ENCODE measurements around the gene PPP1R12A.

DNA sequence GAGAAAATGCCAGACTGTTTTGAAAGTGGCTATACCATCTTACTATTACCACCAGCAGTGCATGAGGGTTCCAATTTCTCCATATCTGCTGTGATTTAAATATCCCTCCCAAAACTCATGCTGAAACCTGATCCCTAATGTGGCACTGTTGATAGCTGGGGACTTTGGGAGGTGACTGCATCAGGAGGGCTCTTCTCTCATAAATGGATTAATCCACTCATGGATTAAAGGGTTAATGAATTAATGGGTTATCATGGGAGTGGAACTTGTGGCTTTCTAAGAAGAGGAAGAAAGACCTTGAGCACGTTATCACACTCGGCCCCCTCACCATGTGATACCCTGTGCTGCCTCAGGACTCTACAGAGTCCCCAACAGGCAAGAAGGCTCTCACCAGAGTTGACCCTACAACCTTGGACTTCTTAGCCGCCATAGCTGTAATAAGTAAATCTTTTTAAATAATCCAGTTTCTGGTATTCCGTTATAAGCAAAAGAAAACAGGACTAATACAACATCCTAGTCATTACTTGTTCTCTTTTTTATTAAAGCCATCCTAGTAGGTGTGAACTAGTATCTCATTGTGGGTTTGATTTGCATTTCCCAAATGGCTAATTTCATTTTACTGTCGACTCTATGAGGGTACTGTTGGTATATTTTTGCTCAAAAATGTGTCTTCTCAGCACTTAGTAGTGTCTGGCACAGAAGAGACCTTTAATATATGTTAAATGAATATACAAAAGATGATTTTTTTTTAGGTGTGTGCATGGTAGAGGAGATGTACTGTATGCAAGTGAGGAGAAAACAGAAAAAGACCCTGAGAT lies 14.3 kb downstream of the PPP1R12A start:
- TF ChIP-seq SP1 (IDR thresholded peaks at IDR 0.05): no peak
- no peak for TF ChIP-seq BHLHE40 (IDR thresholded peaks at IDR 0.05; ENCODE audit: borderline replicate concordance)
- TF ChIP-seq, protein P1, sequence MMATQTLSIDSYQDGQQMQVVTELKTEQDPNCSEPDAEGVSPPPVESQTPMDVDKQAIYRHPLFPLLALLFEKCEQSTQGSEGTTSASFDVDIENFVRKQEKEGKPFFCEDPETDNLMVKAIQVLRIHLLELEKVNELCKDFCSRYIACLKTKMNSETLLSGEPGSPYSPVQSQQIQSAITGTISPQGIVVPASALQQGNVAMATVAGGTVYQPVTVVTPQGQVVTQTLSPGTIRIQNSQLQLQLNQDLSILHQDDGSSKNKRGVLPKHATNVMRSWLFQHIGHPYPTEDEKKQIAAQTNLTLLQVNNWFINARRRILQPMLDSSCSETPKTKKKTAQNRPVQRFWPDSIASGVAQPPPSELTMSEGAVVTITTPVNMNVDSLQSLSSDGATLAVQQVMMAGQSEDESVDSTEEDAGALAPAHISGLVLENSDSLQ (IDR thresholded peaks at IDR 0.05): no peak
- no peak for TF ChIP-seq FOXM1 (IDR thresholded peaks at IDR 0.05; ENCODE audit: borderline replicate concordance)
- no peak for TF ChIP-seq HDGF (IDR thresholded peaks at IDR 0.05; ENCODE audit: borderline replicate concordance)
- TF ChIP-seq ELF4 (IDR thresholded peaks at IDR 0.05): no peak
- no peak for TF ChIP-seq FOXK2 (IDR thresholded peaks at IDR 0.05)
- no peak for TF ChIP-seq L3MBTL2 (conservative IDR thresholded peaks at IDR 0.05)
- TF ChIP-seq NFRKB (IDR thresholded peaks at IDR 0.05): no peak
- TF ChIP-seq SUZ12 (IDR thresholded peaks at IDR 0.05): no peak

Measured in HEK293T (cell line).